ENCODE data around the gene HAVCR2.
"Not testable (repeated sequence)": the region's sequence is repeated elsewhere in the genome, so short reads cannot be mapped to it uniquely, and the experiment has no call there.

Gene HAVCR2

DNA sequence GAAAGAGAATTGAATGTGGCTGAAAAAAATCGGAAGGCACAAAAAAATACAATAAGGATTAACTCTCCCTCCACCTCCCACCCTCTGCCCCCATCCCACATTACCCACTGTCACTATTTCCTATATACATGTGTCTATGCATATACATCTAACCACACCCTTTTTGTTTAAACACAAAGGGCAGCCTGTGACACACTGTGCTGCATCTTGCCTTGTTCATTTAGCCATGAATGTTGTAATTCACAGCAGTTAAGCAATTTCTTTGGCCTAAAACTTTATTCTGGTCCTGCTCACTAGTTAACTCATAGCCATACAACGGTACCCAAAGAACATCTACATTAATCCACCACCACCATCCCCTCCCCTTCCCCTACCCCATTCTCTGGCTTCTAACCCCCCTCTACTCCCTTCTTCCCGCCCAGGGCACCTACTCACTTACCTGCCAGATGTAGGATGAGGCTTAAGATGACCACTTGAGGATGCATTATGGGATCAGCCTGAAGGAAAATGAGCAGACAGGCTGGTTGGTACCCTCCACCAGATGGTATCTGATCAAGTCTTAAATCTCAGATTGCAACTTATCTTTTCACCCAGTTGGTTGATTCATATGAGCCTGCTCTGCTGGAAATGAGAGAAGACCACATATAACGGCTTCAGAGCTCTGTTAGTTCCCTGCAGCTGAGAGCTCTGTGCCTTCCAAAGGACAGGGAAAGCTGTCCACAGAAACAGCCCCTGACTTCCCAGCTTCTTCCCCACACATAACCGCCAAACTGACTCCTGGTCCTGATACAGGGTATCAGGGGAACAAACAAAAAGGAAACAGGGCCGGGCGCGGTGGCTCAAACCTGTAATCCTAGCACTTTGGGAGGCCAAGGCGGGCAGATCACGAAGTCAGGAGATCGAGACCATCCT lies 51.1 kb downstream of the HAVCR2 start:
- CTCF ChIA-PET, result no interaction called here
- TF ChIP-seq, protein P1, sequence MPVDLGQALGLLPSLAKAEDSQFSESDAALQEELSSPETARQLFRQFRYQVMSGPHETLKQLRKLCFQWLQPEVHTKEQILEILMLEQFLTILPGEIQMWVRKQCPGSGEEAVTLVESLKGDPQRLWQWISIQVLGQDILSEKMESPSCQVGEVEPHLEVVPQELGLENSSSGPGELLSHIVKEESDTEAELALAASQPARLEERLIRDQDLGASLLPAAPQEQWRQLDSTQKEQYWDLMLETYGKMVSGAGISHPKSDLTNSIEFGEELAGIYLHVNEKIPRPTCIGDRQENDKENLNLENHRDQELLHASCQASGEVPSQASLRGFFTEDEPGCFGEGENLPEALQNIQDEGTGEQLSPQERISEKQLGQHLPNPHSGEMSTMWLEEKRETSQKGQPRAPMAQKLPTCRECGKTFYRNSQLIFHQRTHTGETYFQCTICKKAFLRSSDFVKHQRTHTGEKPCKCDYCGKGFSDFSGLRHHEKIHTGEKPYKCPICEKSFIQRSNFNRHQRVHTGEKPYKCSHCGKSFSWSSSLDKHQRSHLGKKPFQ (tag by site-specific recombination; IDR thresholded peaks at IDR 0.05), result no peak
- TF ChIP-seq HOXC10 (CRISPR knock-in tag; IDR thresholded peaks at IDR 0.05) (no peak), WT1 (tag by site-specific recombination; IDR thresholded peaks at IDR 0.05) (no peak), ZNF292 (tag by site-specific recombination; IDR thresholded peaks at IDR 0.05; ENCODE audit: borderline replicate concordance, low read depth) (no peak), TCF7L2 (IDR thresholded peaks at IDR 0.05; ENCODE audit: borderline replicate concordance, low read depth, low read length) (no peak), ZFHX2 (tag by site-specific recombination; conservative IDR thresholded peaks at IDR 0.05) (no peak), RBAK (tag by site-specific recombination; IDR thresholded peaks at IDR 0.05) (no peak), ZNF302 (tag by site-specific recombination; IDR thresholded peaks at IDR 0.05; ENCODE audit: low read depth) (no peak), ZBTB1 (tag by site-specific recombination; IDR thresholded peaks at IDR 0.05) (no peak), TRIM28 (IDR thresholded peaks at IDR 0.05; ENCODE audit: borderline replicate concordance, low read length) (no peak), ZNF311 (tag by site-specific recombination; IDR thresholded peaks at IDR 0.05; ENCODE audit: borderline replicate concordance) (no peak), ZNF221 (tag by site-specific recombination; IDR thresholded peaks at IDR 0.05; ENCODE audit: borderline replicate concordance) (no peak), ZNF140 (tag by site-specific recombination; IDR thresholded peaks at IDR 0.05) (no peak), ZNF155 (tag by site-specific recombination; IDR thresholded peaks at IDR 0.05) (no peak), ZNF404 (tag by site-specific recombination; IDR thresholded peaks at IDR 0.05) (no peak), SETDB1 (IDR thresholded peaks at IDR 0.05; ENCODE audit: insufficient read length, low read length) (no peak), ZBTB21 (tag by site-specific recombination; IDR thresholded peaks at IDR 0.05) (no peak), ZNF239 (tag by site-specific recombination; IDR thresholded peaks at IDR 0.05) (no peak)
- TF ChIP-seq, protein P2, sequence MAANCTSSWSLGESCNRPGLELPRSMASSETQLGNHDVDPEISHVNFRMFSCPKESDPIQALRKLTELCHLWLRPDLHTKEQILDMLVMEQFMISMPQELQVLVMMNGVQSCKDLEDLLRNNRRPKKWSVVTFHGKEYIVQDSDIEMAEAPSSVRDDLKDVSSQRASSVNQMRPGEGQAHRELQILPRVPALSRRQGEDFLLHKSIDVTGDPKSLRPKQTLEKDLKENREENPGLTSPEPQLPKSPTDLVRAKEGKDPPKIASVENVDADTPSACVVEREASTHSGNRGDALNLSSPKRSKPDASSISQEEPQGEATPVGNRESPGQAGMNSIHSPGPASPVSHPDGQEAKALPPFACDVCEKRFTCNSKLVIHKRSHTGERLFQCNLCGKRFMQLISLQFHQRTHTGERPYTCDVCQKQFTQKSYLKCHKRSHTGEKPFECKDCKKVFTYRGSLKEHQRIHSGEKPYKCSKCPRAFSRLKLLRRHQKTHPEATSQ (tag by site-specific recombination; IDR thresholded peaks at IDR 0.05), result no peak
- H3K9me3 ChIP-seq (ENCODE audit: control insufficient read depth, insufficient read depth, low read depth, low read length), result no peaks in the 10 kb centered on the region
- POLR2A ChIA-PET, result no interaction called here
- no peaks in the 10 kb centered on the region for H3K4me1 ChIP-seq (ENCODE audit: control insufficient read depth, insufficient read depth, low read length)
- H3K36me3 ChIP-seq (ENCODE audit: control insufficient read depth in 2 of 2, insufficient read depth in 1 of 2, low read length in 2 of 2), result no peaks in the 10 kb centered on the region
- no peak overlapping the region for H3K4me3 ChIP-seq (ENCODE audit: low read depth, low read length)
- no peak overlapping the region for H3K27ac ChIP-seq (ENCODE audit: extremely low read depth, low read depth, low read length)

DNA sequence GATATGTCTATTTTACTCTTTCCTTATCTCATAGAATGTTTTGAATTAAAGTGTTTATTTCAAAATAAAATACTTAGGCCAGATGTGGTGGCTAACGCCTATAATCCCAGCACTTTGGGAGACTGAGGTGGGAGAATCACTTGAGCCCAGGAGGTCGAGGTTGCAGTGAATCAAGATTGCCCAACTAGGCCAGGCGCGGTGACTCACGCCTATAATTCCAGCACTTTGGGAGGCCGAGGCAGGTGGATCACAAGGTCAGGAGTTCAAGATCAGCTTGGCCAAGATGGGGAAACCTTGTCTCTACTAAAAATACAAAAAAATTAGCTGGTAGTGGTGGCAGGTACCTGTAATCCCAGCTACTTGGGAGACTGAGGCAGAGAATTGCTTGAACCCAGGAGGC lies 52.0 kb downstream of the HAVCR2 start:
- H3K4me1 ChIP-seq (ENCODE audit: control insufficient read depth, insufficient read depth, low read length); POLR2A ChIA-PET; H3K36me3 ChIP-seq (ENCODE audit: control insufficient read depth in 2 of 2, insufficient read depth in 1 of 2, low read length in 2 of 2); H3K27ac ChIP-seq (ENCODE audit: extremely low read depth, low read depth, low read length); H3K4me3 ChIP-seq (ENCODE audit: low read depth, low read length); CTCF ChIA-PET; H3K9me3 ChIP-seq (ENCODE audit: control insufficient read depth, insufficient read depth, low read depth, low read length): not testable (repeated sequence)

DNA sequence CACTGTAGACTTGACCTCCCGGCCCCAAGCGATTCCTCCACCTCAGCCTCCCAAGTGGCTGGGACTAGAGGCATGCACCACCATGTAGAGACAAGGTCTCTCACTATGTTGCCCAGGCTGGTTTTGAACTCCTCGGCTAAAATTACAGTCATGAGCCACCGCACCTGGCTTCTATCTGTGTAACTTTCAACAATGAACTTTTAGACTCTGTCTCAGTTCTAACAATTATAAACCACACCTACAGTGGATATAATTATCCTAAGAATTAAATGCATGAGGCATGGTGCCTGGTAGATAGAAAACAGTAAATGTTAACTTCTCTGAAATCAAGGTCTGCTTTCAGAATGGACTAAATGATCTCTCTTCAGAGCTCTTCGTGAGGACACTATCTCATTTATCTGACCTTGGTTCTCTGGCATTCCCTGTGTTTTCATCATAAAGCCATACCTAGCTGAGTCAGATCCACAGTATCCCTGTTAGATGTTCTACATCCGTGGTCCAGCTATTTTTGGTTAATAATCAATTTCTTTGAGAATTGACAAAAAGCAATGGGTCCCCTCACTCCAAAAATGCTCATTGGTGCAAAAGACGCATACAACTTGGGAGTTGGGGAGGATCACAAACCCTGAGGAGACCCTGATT lies 57.1 kb downstream of the HAVCR2 start:
- ChIA-PET POLR2A (no interaction called here), CTCF (interaction anchor here (0.7 kb wide), 1 partner anchor 413 kb away, joined by 3 read pairs; no protein-coding TSS in a partner anchor)
- Histone ChIP-seq H3K4me3 (ENCODE audit: low read depth, low read length) (no peak overlapping the region), H3K4me1 (ENCODE audit: control insufficient read depth, insufficient read depth, low read length) (no peaks in the 10 kb centered on the region), H3K27ac (ENCODE audit: extremely low read depth, low read depth, low read length) (no peak overlapping the region), H3K9me3 (ENCODE audit: control insufficient read depth, insufficient read depth, low read depth, low read length) (no peaks in the 10 kb centered on the region), H3K36me3 (ENCODE audit: control insufficient read depth in 2 of 2, insufficient read depth in 1 of 2, low read length in 2 of 2) (no peaks in the 10 kb centered on the region)
- TF ChIP-seq GFI1B (tag by site-specific recombination; IDR thresholded peaks at IDR 0.05), result no peak
- no peak for TF ChIP-seq MYNN (tag by site-specific recombination; IDR thresholded peaks at IDR 0.05; ENCODE audit: borderline replicate concordance)
- no peak for TF ChIP-seq ZFP37 (tag by site-specific recombination; IDR thresholded peaks at IDR 0.05)
- TF ChIP-seq ZNF792 (tag by site-specific recombination; IDR thresholded peaks at IDR 0.05), result no peak
- TF ChIP-seq ZSCAN23 (tag by site-specific recombination; IDR thresholded peaks at IDR 0.05), result no peak
- TF ChIP-seq ZNF133 (tag by site-specific recombination; IDR thresholded peaks at IDR 0.05), result no peak
- TF ChIP-seq RBAK (tag by site-specific recombination; IDR thresholded peaks at IDR 0.05), result no peak
- TF ChIP-seq OVOL3 (tag by site-specific recombination; IDR thresholded peaks at IDR 0.05), result no peak

Measured in HEK293 (cell line).